ENCODE data around the gene LMNA. TPM values are rescaled to one million over a fixed set of nuclear protein-coding genes. Genes with fewer than 3 reads are reported as not detected.

The LMNA gene
- total RNA-seq, 8 experiments from 2014 or later = 29.8 to 370 (median 68.0) TPM

DNA sequence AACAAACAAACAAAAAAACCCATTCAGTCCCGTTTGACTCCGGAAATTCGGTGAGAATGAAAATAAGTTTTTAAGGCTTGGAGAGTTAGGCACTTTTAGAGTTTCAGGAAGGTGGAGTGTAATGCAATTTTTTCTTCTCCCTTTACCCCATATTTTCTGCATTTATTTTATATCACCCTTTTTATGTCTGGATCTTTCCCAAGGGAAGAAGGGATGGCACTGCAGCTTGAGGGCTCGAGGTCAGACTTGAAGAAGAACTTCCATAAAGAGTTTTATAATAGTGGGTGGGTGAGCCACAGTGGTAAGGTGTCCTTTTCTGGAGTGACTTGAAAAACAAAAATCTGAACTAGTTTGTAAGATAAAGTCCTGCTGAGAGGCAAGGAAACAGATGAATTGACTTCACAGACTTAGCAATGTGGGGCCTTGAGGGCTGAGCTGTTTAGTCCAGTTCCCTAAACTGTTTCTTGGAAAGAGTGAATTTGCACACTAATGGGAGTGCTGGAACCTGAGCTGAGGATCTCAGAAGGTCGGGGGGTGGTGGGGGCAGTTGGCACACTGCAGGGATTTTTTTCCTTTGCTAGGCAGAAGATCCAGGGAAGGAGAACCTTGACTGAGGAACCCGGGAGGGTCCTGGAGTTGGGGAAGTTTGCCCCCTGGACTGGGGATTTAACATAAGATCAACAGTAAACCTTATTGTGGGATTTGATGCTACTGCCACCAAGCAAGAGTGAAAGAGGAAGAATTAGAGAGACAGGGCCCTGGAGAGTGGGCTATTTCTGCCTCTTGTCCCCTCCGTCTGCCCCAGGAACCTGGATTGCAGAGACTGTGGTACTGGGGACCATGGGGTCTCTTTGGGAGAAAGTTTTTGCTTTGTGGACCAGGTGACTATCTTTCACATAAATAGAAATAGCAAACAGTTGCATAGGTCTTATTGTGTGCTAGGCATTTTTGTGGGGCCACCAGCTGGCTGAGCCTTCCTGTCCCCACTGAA is 30.4 kb upstream of the LMNA start:
- ATAC-seq (replicated peaks in 6 of 8) = no peak
- WGBS, 10 experiments = 0 to 100% (median 14%) methylated on average over 1 to 6 of the region's 7 CpGs
- peaks cover 28 to 39% of the 10 kb centered on the region in 2 donors for H3K4me1 ChIP-seq (replicated peaks in 1 of 2)
- H3K27ac ChIP-seq = peak overlapping the region in 1 of 2 donors; percentile 90
- in situ Hi-C loops (cut with MboI; ENCODE audit: low pct_unique_long_range_greater_than_20kb in 2 of 9, low sequenced_read_pairs in 9 of 9, unreplicated experiment in 9 of 9) = loop anchor here in 5 of 9 experiments (10.0 to 25.0 kb wide), 3 partner anchors 128 to 153 kb away; partner anchors contain the start of genes BGLAP (in 2 of the 5), PAQR6 (in 2 of the 5) and PMF1 (in 2 of the 5)
- H3K4me3 ChIP-seq = peak overlapping the region; percentile 57 to 97 (median 79)

DNA sequence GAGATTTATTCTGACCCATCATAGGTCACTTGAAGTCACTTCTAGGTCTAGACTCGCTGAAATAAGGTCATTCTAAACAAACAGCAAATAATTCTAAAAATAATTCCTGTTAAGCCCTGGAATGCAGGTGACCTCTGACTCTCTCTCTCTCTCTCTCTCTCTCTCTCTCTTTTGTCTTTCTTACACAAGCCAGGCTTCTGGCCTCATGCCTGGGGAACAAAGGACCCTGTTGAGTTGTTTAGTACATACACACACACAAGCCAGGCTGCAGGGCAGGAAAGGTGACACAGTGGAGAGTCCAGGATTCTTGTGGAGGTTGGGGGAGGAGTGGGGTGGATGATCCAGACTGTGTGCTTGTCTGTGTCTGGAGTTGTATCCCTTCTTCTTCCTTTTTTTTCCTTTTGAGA is 28.3 kb upstream of the LMNA start:
- ATAC-seq (replicated peaks in 6 of 8) = no peak
- Histone ChIP-seq H3K4me1 (replicated peaks in 1 of 2) (peaks cover 25 to 37% of the 10 kb centered on the region in 2 donors), H3K4me3 (no peak overlapping the region), H3K27ac (peak overlapping the region in 1 of 2 donors; percentile 9)
- 14 to 44% (median 20%) methylated on average over 1 of the region's 1 CpG; no CpG with 5 or more reads in 3 of the 10 experiments for WGBS, 10 experiments
- in situ Hi-C loops (cut with MboI; ENCODE audit: low pct_unique_long_range_greater_than_20kb in 2 of 9, low sequenced_read_pairs in 9 of 9, unreplicated experiment in 9 of 9) = loop anchor here in 5 of 9 experiments (10.0 to 25.0 kb wide), 3 partner anchors 126 to 151 kb away; partner anchors contain the start of genes BGLAP (in 2 of the 5), PAQR6 (in 2 of the 5) and PMF1 (in 2 of the 5)

DNA sequence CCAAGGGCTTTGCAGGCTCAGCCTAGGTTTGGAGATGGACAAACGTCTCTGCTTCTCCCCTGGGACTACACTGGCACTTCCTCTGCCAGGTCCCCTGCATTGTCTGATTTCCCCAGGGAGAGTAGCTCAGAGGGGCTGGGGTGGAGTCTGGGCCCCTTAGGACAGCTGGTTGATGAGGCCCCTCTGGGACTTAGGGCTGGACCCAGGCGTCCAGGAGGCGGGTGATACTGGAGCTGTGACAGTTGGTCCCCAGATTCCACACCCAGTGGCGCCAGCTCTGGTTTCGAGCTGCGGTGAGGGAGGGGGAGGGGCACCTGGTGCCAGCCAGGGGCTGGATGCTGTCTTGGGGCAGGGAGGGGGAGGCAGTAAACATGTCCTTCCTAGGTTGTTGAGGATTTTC is 24.8 kb upstream of the LMNA start:
- H3K27ac ChIP-seq = peak overlapping the region in 1 of 2 donors; percentile 6
- peak in 4 of 8 experiments; percentile 9 to 14 (median 12) for ATAC-seq (replicated peaks in 6 of 8)
- WGBS, 10 experiments = 43 to 80% methylated on average over 1 of the region's 6 CpGs; no CpG with 5 or more reads in 8 of the 10 experiments
- in situ Hi-C loops (cut with MboI; ENCODE audit: low pct_unique_long_range_greater_than_20kb in 2 of 9, low sequenced_read_pairs in 9 of 9, unreplicated experiment in 9 of 9) = loop anchor here in 8 of 9 experiments (5.0 to 25.0 kb wide), 5 partner anchors 43 to 148 kb away; partner anchors contain the start of genes BGLAP (in 2 of the 8), PAQR6 (in 2 of the 8) and PMF1 (in 2 of the 8)
- H3K4me3 ChIP-seq = no peak overlapping the region
- H3K4me1 ChIP-seq (replicated peaks in 1 of 2) = peaks cover 15 to 26% of the 10 kb centered on the region in 2 donors

DNA sequence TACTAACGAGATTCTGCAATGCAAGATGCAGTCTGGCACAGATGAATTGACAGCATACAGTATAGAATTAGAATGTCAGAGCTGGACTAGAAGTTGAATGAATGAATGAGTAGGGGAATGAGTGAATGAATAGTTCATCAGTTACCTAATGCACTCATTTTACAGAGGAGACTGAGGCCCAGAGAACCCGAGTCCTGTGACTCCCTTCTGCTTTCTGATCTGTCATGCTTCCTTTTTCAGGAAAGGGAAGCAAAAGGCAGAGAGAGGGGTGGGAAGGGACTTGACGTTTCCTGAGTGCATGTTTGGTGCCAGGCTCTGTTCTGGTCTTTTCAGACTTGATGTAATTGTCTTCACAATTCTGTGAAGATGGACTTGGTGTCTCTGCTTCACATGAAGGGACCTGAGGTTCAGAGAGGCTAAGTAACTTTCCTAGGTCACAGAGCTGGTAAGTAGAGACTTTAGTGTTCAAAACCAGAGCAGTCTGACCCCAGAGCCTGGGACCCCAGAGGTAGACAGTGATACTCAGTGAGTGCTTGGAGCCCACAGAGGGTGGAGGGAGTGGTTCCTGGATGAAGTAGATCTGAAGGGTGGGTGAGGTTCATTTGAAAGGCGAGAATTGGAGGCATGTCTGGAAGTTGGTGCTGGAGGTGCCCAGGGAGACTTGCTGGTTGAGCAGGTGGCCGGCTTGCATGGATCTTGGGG is 24.2 kb upstream of the LMNA start:
- in situ Hi-C loops (cut with MboI; ENCODE audit: low pct_unique_long_range_greater_than_20kb in 2 of 9, low sequenced_read_pairs in 9 of 9, unreplicated experiment in 9 of 9) = loop anchor here in 7 of 9 experiments (5.0 to 25.0 kb wide), 5 partner anchors 42 to 147 kb away; partner anchors contain the start of genes BGLAP (in 2 of the 7), PAQR6 (in 2 of the 7) and PMF1 (in 2 of the 7)
- peaks cover 11 to 22% of the 10 kb centered on the region in 2 donors for H3K4me1 ChIP-seq (replicated peaks in 1 of 2)
- no peak overlapping the region for H3K27ac ChIP-seq
- peak in 5 of 8 experiments; percentile 43 to 53 (median 48) for ATAC-seq (replicated peaks in 6 of 8)
- WGBS, 10 experiments = 0 to 78% (median 55%) methylated on average over 2 to 5 of the region's 5 CpGs; no CpG with 5 or more reads in 2 of the 10 experiments
- no peak overlapping the region for H3K4me3 ChIP-seq

DNA sequence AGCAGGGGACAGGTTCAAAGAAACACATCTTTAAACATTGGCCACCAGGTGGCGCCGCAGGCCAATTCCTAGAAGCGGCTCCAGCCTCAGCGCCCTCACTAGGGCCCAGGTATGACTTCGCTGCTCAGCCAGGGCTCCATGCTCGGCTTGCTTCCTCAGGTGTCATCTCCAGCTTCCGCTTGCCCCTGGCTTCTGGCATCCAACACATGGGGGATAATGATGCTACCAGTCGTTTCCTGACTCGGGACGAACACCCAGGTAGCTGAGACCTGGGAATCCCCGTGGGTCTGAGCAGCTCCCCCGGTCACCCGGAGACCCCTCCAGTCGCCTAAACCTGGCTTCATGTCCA is 23.7 kb upstream of the LMNA start:
- in situ Hi-C loops (cut with MboI; ENCODE audit: low pct_unique_long_range_greater_than_20kb in 2 of 9, low sequenced_read_pairs in 9 of 9, unreplicated experiment in 9 of 9) = loop anchor here in 7 of 9 experiments (5.0 to 25.0 kb wide), 5 partner anchors 41 to 146 kb away; partner anchors contain the start of genes BGLAP (in 2 of the 7), PAQR6 (in 2 of the 7) and PMF1 (in 2 of the 7)
- Histone ChIP-seq H3K4me1 (replicated peaks in 1 of 2) (peaks cover 11 to 22% of the 10 kb centered on the region in 2 donors), H3K4me3 (no peak overlapping the region), H3K27ac (no peak overlapping the region)
- 0 to 60% (median 36%) methylated on average over 1 to 11 of the region's 14 CpGs; no CpG with 5 or more reads in 5 of the 10 experiments for WGBS, 10 experiments
- peak; percentile 84 to 100 (median 90) for ATAC-seq (replicated peaks in 6 of 8)

DNA sequence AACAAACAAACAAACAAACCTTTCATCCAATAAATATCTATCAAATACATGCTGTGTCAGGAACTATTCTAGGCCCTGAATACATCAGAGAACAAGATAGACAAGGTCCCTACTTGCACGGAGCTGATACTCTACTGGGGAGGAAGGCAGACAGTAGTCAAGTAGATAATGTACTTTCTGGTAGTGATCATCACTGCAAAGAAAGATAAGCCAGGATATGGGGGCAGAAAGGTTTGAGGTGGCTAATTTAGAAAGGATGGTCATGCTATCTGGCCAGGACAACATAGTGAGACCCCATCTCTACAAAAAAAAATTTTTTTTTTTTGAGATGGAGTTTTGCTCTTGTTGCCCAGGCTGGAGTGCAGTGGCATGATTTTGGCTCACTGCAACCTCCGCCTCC is 22.9 kb upstream of the LMNA start:
- no peak for ATAC-seq (replicated peaks in 6 of 8)
- WGBS, 10 experiments = 40 to 100% (median 83%) methylated on average over 1 to 2 of the region's 2 CpGs; no CpG with 5 or more reads in 1 of the 10 experiments
- Histone ChIP-seq H3K4me1 (replicated peaks in 1 of 2) (peaks cover 5 to 14% of the 10 kb centered on the region in 2 donors), H3K27ac (no peak overlapping the region), H3K4me3 (no peak overlapping the region)
- in situ Hi-C loops (cut with MboI; ENCODE audit: low pct_unique_long_range_greater_than_20kb in 2 of 9, low sequenced_read_pairs in 9 of 9, unreplicated experiment in 9 of 9) = loop anchor here in 7 of 9 experiments (5.0 to 25.0 kb wide), 5 partner anchors 41 to 146 kb away; partner anchors contain the start of genes BGLAP (in 2 of the 7), PAQR6 (in 2 of the 7) and PMF1 (in 2 of the 7)

DNA sequence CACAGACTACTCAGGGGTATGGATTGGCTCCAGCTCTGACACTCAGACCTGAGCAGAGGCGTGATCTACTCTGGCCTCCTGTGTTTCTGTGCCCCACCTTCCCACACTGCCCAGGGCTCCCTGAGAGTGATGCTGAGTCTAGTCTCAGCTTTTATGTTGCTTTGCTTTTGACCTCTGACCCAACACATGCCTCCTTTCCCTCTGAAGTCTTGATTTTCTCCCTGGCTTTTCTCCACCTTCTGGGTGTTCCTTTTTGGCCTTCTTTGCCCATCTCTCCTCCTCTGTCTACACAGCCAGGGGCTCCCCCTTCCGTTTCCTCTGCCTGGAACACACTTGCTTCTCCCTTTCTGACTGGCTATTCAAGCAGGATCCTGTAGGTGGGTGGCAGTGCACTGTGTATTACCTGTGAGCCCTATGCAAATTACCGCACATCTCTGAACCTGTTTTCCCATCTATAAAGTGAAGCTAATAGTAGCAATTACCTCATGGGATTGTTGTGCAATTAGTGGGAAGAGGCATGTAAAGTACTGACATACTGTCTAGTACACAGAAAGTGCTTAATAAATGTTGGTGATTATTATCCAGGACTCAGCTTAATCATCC is 18.5 kb upstream of the LMNA start:
- ATAC-seq (replicated peaks in 6 of 8) = peak in 1 of 8 experiments; percentile 5
- WGBS, 10 experiments = 69 to 100% (median 100%) methylated on average over 1 to 3 of the region's 3 CpGs; no CpG with 5 or more reads in 3 of the 10 experiments
- H3K27ac ChIP-seq = no peak overlapping the region
- no peak overlapping the region for H3K4me3 ChIP-seq
- peaks cover 5% of the 10 kb centered on the region in 2 donors for H3K4me1 ChIP-seq (replicated peaks in 1 of 2)
- in situ Hi-C loops (cut with MboI; ENCODE audit: low pct_unique_long_range_greater_than_20kb in 2 of 9, low sequenced_read_pairs in 9 of 9, unreplicated experiment in 9 of 9) = loop anchor here in 8 of 9 experiments (5.0 to 25.0 kb wide), 5 partner anchors 36 to 141 kb away; partner anchors contain the start of genes BGLAP (in 2 of the 8), PAQR6 (in 2 of the 8) and PMF1 (in 2 of the 8)

- peak; percentile 97 to 100 (median 99) for ATAC-seq (replicated peaks in 6 of 8)
- H3K4me1 ChIP-seq (replicated peaks in 1 of 2) = peaks cover 5% of the 10 kb centered on the region in 2 donors
- no peak overlapping the region for H3K4me3 ChIP-seq
- WGBS, 10 experiments = 0 to 79% (median 60%) methylated on average over 1 to 8 of the region's 14 CpGs; no CpG with 5 or more reads in 1 of the 10 experiments
- no peak overlapping the region for H3K27ac ChIP-seq
- in situ Hi-C loops (cut with MboI; ENCODE audit: low pct_unique_long_range_greater_than_20kb in 2 of 9, low sequenced_read_pairs in 9 of 9, unreplicated experiment in 9 of 9) = loop anchor here in 8 of 9 experiments (5.0 to 25.0 kb wide), 5 partner anchors 35 to 140 kb away; partner anchors contain the start of genes BGLAP (in 2 of the 8), PAQR6 (in 2 of the 8) and PMF1 (in 2 of the 8)
Measured at GRCh38 chr1:156096640-156097391, 17.7 kb upstream of the LMNA start.

DNA sequence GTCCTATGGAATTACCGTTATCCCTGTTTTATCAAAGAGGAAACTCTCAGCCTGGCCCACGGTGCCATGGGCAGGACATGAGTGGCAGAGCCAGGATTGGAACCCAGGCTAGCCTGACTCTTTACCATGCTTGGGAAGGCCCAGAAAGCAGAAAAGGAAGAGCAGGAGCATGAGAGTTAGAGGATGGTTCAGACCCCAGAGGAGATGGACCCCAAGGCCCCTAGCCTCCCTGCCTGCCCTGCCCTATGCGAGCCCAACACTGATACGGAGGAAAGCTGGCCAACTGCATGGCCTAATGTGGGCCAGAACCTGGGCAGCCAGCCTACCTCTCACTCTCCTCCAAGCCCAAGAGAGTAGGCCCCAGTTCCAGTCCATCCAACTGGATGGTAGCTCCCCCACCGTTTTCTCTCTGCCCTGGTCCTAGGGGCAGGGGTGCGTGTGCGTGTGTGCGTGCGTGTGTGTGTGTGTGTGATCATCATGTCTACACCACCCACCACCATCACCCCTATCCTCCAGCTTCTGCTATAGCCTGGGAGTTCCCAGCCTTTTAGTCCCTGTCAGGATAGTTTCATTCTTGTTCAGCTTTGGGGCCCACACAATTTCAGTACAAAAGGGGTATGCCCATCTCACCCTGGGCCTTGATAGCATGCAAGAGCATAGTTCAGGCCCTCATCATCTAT is 16.9 kb upstream of the LMNA start:
- Histone ChIP-seq H3K4me3 (no peak overlapping the region), H3K27ac (no peak overlapping the region), H3K4me1 (replicated peaks in 1 of 2) (peaks cover 5 to 13% of the 10 kb centered on the region in 2 donors)
- in situ Hi-C loops (cut with MboI; ENCODE audit: low pct_unique_long_range_greater_than_20kb in 2 of 9, low sequenced_read_pairs in 9 of 9, unreplicated experiment in 9 of 9) = loop anchor here in 8 of 9 experiments (5.0 to 25.0 kb wide), 5 partner anchors 35 to 140 kb away; partner anchors contain the start of genes BGLAP (in 2 of the 8), PAQR6 (in 2 of the 8) and PMF1 (in 2 of the 8)
- WGBS, 10 experiments = 88 to 100% (median 100%) methylated on average over 1 to 9 of the region's 9 CpGs; no CpG with 5 or more reads in 3 of the 10 experiments
- no peak for ATAC-seq (replicated peaks in 6 of 8)

DNA sequence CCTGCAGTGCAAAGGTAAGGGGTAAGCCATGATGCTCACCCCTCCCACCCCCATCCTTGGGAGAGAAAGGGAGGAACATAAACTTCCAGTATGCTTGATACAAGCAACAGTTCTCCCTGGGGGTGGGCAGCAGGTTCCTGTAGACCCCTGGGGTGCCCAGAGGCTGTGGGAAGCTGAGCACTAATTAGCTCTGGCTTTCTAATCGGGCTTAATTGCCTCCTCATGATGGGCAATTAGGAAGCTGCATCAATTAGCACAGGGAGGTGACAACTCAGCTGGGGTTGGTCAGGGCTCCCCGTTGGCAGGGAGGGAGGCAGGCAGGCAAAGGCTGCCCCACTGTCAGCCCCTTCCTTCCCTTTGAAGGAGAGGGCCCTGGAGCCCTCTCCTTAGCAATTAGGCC is 15.7 kb upstream of the LMNA start:
- no peak for ATAC-seq (replicated peaks in 6 of 8)
- in situ Hi-C loops (cut with MboI; ENCODE audit: low pct_unique_long_range_greater_than_20kb in 2 of 9, low sequenced_read_pairs in 9 of 9, unreplicated experiment in 9 of 9) = loop anchor here in 8 of 9 experiments (5.0 to 25.0 kb wide), 5 partner anchors 34 to 139 kb away; partner anchors contain the start of genes BGLAP (in 2 of the 8), PAQR6 (in 2 of the 8) and PMF1 (in 2 of the 8)
- H3K27ac ChIP-seq = no peak overlapping the region
- no peak overlapping the region for H3K4me3 ChIP-seq
- H3K4me1 ChIP-seq (replicated peaks in 1 of 2) = peaks cover 9 to 25% of the 10 kb centered on the region in 2 donors
- WGBS, 10 experiments = 60 to 86% (median 75%) methylated on average over 1 to 2 of the region's 2 CpGs; no CpG with 5 or more reads in 7 of the 10 experiments
